ENCODE measurements around the gene ZWILCH. TPM values are rescaled to one million over a fixed set of nuclear protein-coding genes. Genes with fewer than 3 reads are reported as not detected.

ZWILCH gene
- total and polyA plus RNA-seq, 2 of the 4 experiments (the other 2 are of a cell fraction), result 10.5 to 22.2 TPM

- Histone ChIP-seq H3K4me2 (ENCODE audit: low read depth, low read length) (no peak overlapping the region), H2AK5ac (ENCODE audit: low read depth, low read length) (no peak overlapping the region), H3K9me3 (ENCODE audit: control insufficient read depth, insufficient read depth, low read length) (no peaks in the 10 kb centered on the region), H2BK20ac (ENCODE audit: low read depth, low read length) (no peak overlapping the region), H4K91ac (ENCODE audit: insufficient read depth, low read depth, low read length) (no peak overlapping the region), H4K5ac (ENCODE audit: low read depth, low read length) (no peak overlapping the region), H3K14ac (replicated peaks; ENCODE audit: low read depth, low read length) (no peak overlapping the region), H4K8ac (ENCODE audit: low read depth in 2 of 2, low read length in 2 of 2) (no peak overlapping the region), H3K36me3 (ENCODE audit: control insufficient read depth, insufficient read depth, low read length) (peaks cover 5% of the 10 kb centered on the region), H3K4me1 (ENCODE audit: control insufficient read depth, insufficient read depth, low read length) (no peaks in the 10 kb centered on the region), H2AFZ (replicated peaks; ENCODE audit: low read length, poor library complexity) (no peak overlapping the region), H3K4ac (ENCODE audit: low read depth, low read length) (no peak overlapping the region), H2AK9ac (replicated peaks; ENCODE audit: low read depth, low read length, poor library complexity) (no peak overlapping the region), H3K27ac (ENCODE audit: insufficient read depth, low read length) (no peak overlapping the region), H2BK15ac (ENCODE audit: low read depth, low read length) (no peak overlapping the region), H3K18ac (ENCODE audit: low read depth, low read length) (no peak overlapping the region), H3K56ac (ENCODE audit: extremely low read depth, insufficient read depth, low read length) (no peak overlapping the region), H3K79me1 (ENCODE audit: low read depth in 1 of 2, low read length in 2 of 2) (peaks cover 0 to 3% of the 10 kb centered on the region in 2 experiments; a peak in 2 of 4 replicates), H3K4me3 (ENCODE audit: insufficient read depth, low read depth, low read length) (no peak overlapping the region), H3K27me3 (ENCODE audit: control insufficient read depth, insufficient read depth, low read length) (no peaks in the 10 kb centered on the region), H2BK5ac (ENCODE audit: low read depth, low read length, poor library complexity, severe bottlenecking) (no peak overlapping the region), H4K20me1 (ENCODE audit: insufficient read depth, low read length) (no peaks in the 10 kb centered on the region), H3K9me1 (ENCODE audit: insufficient read depth, low read length) (no peaks in the 10 kb centered on the region), H3K23ac (ENCODE audit: low read depth, low read length) (no peak overlapping the region), H3K9ac (ENCODE audit: low read depth, low read length) (no peak overlapping the region), H2BK120ac (ENCODE audit: low read depth, low read length) (no peak overlapping the region)
- in situ Hi-C loops (cut with MboI; ENCODE audit: low sequenced_read_pairs), result no loop called here
- no peak for TF ChIP-seq CTCF (conservative IDR thresholded peaks at IDR 0.05; ENCODE audit: low read depth, low read length)
- TF ChIP-seq RFX5 (IDR thresholded peaks at IDR 0.05; ENCODE audit: low read depth, low read length), result no peak
- no peak for TF ChIP-seq RAD21 (IDR thresholded peaks at IDR 0.05; ENCODE audit: low read length)
- no peak for TF ChIP-seq CHD1 (IDR thresholded peaks at IDR 0.05; ENCODE audit: low read depth, low read length)
- TF ChIP-seq MAFK (IDR thresholded peaks at IDR 0.05; ENCODE audit: low read depth, low read length), result no peak
- TF ChIP-seq BHLHE40 (IDR thresholded peaks at IDR 0.05; ENCODE audit: low read depth, low read length), result no peak
- TF ChIP-seq NFE2L2 (IDR thresholded peaks at IDR 0.05; ENCODE audit: low read depth, low read length), result no peak
- no peak for TF ChIP-seq SMC3 (IDR thresholded peaks at IDR 0.05; ENCODE audit: low read depth, low read length)
- TF ChIP-seq MXI1 (IDR thresholded peaks at IDR 0.05; ENCODE audit: borderline replicate concordance, low read depth, low read length), result no peak
- no peak for TF ChIP-seq FOS (IDR thresholded peaks at IDR 0.05; ENCODE audit: low read depth, low read length)
- no peak for TF ChIP-seq RCOR1 (IDR thresholded peaks at IDR 0.05; ENCODE audit: insufficient replicate concordance, low read length)
- no peak for TF ChIP-seq ELK1 (IDR thresholded peaks at IDR 0.05; ENCODE audit: borderline replicate concordance, low read depth, low read length)
- POLR2A ChIA-PET (ENCODE audit: unreplicated experiment), result no interaction called here
- BruUV-seq (replicated peaks), result no TSS peak
- ATAC-seq (ENCODE audit: low read depth), result no peak
- CTCF ChIA-PET, result interaction anchor here (0.6 kb wide), 1 partner anchor 29 kb away, joined by 4 read pairs; no protein-coding TSS in a partner anchor
- intact Hi-C loops (cut with micrococcal nuclease), result no loop called here
- no CpG with 5 or more reads among the region's 3 CpGs for WGBS, 2 experiments (ENCODE audit: extremely low coverage in 2 of 2, insufficient read length in 1 of 2)
- no peak for DNase-seq
- dilution Hi-C loops (cut with HindIII; ENCODE audit: low sequenced_read_pairs, unreplicated experiment), result no loop called here
These were observed 18.8 kb downstream of the ZWILCH start for GRCh38 chr15:66523926-66524325.
